Endothelial cell of umbilical vein (primary cell): ENCODE measurements around the gene PHOSPHO1. TPM values are rescaled to one million over a fixed set of nuclear protein-coding genes. Genes with fewer than 3 reads are reported as not detected.

Source experiments
- BruUV-seq: library from RNA; stranded (reverse); fragments of 400-500 nt; replicated peaks from 2 replicates; lab custom pipeline; 2021; lab: Mats Ljungman, UMichigan
- CTCF ChIA-PET: fragments of 300-600, 350-600 bp; sonication (Branson Sonifier 250); formaldehyde crosslinking; loops from one replicate; lab custom pipeline; 2021; ENCODE audit warnings: antibody characterized with exemption, inconsistent platforms; lab: Charles Lee
- POLR2A ChIA-PET: fragments of 300-600, 350-600 bp; sonication (Branson Sonifier 250); formaldehyde crosslinking; loops from one replicate; lab custom pipeline; 2021; ENCODE audit warnings: antibody characterized with exemption, inconsistent platforms; lab: Charles Lee
- DNase-seq: peaks from one replicate; pipeline ENCODE4 v3.0.0-alpha.2; 2011; ENCODE audit warnings: low read depth, low spot score
- FAIRE-seq: peaks from 2 replicates; lab custom pipeline; 2011; peaks lifted over from hg19 to GRCh38; lab: Jason Lieb, UNC
- H2AFZ ChIP-seq: 2 replicates; pipeline ENCODE4 v1.6.0; 2012; ENCODE audit warnings: low read depth, low read length, control low read depth, inconsistent platforms
- H3K27ac ChIP-seq: 2 replicates; pipeline ENCODE4 v1.5.1; 2011; ENCODE audit warnings: low read depth, mild to moderate bottlenecking, control low read depth, low read length, moderate library complexity; ENCODE audit not compliant: insufficient read depth
- H3K27me3 ChIP-seq, 2 experiments: 2 replicates each; pipeline versions ENCODE4 v1.6.0 to v1.6.1; 2011; ENCODE audit warnings: low read length in 2 of 2, mixed read lengths in 1 of 2; ENCODE audit not compliant: control insufficient read depth in 2 of 2, insufficient read depth in 2 of 2
- H3K36me3 ChIP-seq, 2 experiments: 2 replicates in 1 of 2; 3 replicates in 1 of 2; pipeline ENCODE4 v1.5.1; 2011; ENCODE audit warnings: low read length in 2 of 2, mild to moderate bottlenecking in 1 of 2, moderate library complexity in 1 of 2; ENCODE audit not compliant: control insufficient read depth in 2 of 2, insufficient read depth in 2 of 2; ENCODE audit errors: extremely low read depth in 1 of 2
- H3K4me1 ChIP-seq: 3 replicates; pipeline ENCODE4 v1.5.1; 2011; ENCODE audit warnings: mild to moderate bottlenecking, low read length; ENCODE audit not compliant: control insufficient read depth, insufficient read depth; ENCODE audit errors: extremely low read depth
- H3K4me2 ChIP-seq: 2 replicates; pipeline ENCODE4 v1.6.1; 2011; ENCODE audit warnings: low read length, control low read depth, mixed read lengths; ENCODE audit not compliant: insufficient read depth
- H3K4me3 ChIP-seq, 3 experiments: fragments of 200-600 bp in 1 of 3; sonication (generic), shearing (Covaris generic) in 1 of 3; replicated peaks in 1 of 3; 2 replicates each; pipeline ENCODE4 v1.5.1; 2011 to 2016; ENCODE audit warnings: control low read depth in 3 of 3, low read length in 3 of 3, mild to moderate bottlenecking in 2 of 3, inconsistent platforms in 1 of 3, low read depth in 1 of 3, moderate library complexity in 1 of 3; ENCODE audit not compliant: insufficient read depth in 1 of 3
- H3K79me2 ChIP-seq: 2 replicates; pipeline ENCODE4 v1.6.0; 2012; ENCODE audit warnings: low read length, inconsistent platforms; ENCODE audit not compliant: control insufficient read depth, insufficient read depth
- H3K9ac ChIP-seq: replicated peaks from 2 replicates; pipeline ENCODE3; 2011; ENCODE audit warnings: low read length, control low read depth; ENCODE audit not compliant: insufficient read depth; ENCODE audit errors: extremely low read depth
- H3K9me1 ChIP-seq: replicated peaks from 3 replicates; pipeline ENCODE4 v1.6.0; 2011; ENCODE audit warnings: mild to moderate bottlenecking, low read length; ENCODE audit not compliant: control insufficient read depth, insufficient read depth; ENCODE audit errors: extremely low read depth
- H3K9me3 ChIP-seq: replicated peaks from 2 replicates; pipeline ENCODE4 v1.5.1; 2012; ENCODE audit warnings: low read length, inconsistent platforms; ENCODE audit not compliant: control insufficient read depth, insufficient read depth
- H4K20me1 ChIP-seq: replicated peaks from 2 replicates; pipeline ENCODE3; 2011; ENCODE audit warnings: mild to moderate bottlenecking, low read length; ENCODE audit not compliant: control insufficient read depth, insufficient read depth; ENCODE audit errors: extremely low read depth
- CTCF ChIP-seq, 2 donors: IDR thresholded peaks; 1 replicate in 1 of 2; 2 replicates in 1 of 2; pipeline ENCODE4 v1.5.1; 2011; ENCODE audit warnings: low read length in 2 of 2, mild to moderate bottlenecking in 2 of 2, moderate library complexity in 2 of 2, control low read depth in 1 of 2, inconsistent platforms in 1 of 2, low read depth in 1 of 2; ENCODE audit not compliant: insufficient read depth in 1 of 2; ENCODE audit errors: extremely low read depth in 1 of 2
- EZH2 ChIP-seq: IDR thresholded peaks from 2 replicates; pipeline ENCODE4 v1.6.1; 2012; ENCODE audit warnings: borderline replicate concordance, low read depth, mild to moderate bottlenecking, moderate library complexity, low read length, inconsistent platforms; ENCODE audit not compliant: severe bottlenecking
- FOS ChIP-seq: IDR thresholded peaks from 2 replicates; pipeline ENCODE4 v1.6.1; 2011; ENCODE audit warnings: mild to moderate bottlenecking, low read length, moderate library complexity, borderline replicate concordance; ENCODE audit not compliant: insufficient read depth
- GATA2 ChIP-seq: IDR thresholded peaks from 2 replicates; pipeline ENCODE4 v1.7.0; 2011; ENCODE audit warnings: low read depth, mild to moderate bottlenecking, moderate library complexity, mixed read lengths, low read length; ENCODE audit not compliant: insufficient read length, insufficient read depth
- JUN ChIP-seq: IDR thresholded peaks from 2 replicates; pipeline ENCODE4 v1.6.1; 2011; ENCODE audit warnings: borderline replicate concordance, low read depth; ENCODE audit not compliant: insufficient read length, insufficient read depth
- MAX ChIP-seq: IDR thresholded peaks from 2 replicates; pipeline ENCODE4 v1.6.1; 2011; ENCODE audit not compliant: insufficient read depth, insufficient read length
- MYC ChIP-seq: IDR thresholded peaks from one replicate; pipeline ENCODE4 v1.6.1; 2011; ENCODE audit warnings: mild to moderate bottlenecking, low read depth, low read length
- POLR2A ChIP-seq: IDR thresholded peaks from 2 replicates; pipeline ENCODE4 v1.6.1; 2012; ENCODE audit warnings: low read depth, mild to moderate bottlenecking, control low read depth, low read length
- POLR2AphosphoS5 ChIP-seq: IDR thresholded peaks from 2 replicates; pipeline ENCODE4 v1.6.1; 2012; ENCODE audit warnings: low read depth, mild to moderate bottlenecking, control low read depth, low read length, moderate library complexity; ENCODE audit not compliant: insufficient read depth
- dilution Hi-C: fragments of 300-500 bp; cut with MboI; formaldehyde crosslinking; loops from one replicate; pipeline ENCODE4 v1.15.0; 2019; ENCODE audit warnings: low sequenced_read_pairs; ENCODE audit not compliant: extremely low pct_ligation_motif_present
- intact Hi-C: fragments of 100-400 bp; cut with micrococcal nuclease; formaldehyde crosslinking; loops from one replicate; pipeline ENCODE4 v1.10.0; 2022
- polyA plus RNA-seq, 4 experiments: library from polyadenylated mRNA; depleted of rRNA in 3 of 4; stranded (reverse) in 3 of 4; unstranded in 1 of 4; fragments of >200 nt; gene quantifications; 2 replicates each; pipeline versions ENCODE4 v1.2.1 to v1.2.3, GENCODE V29; 2011 to 2012; ENCODE audit warnings: missing spikeins in 1 of 4
- total RNA-seq: library from RNA; stranded (reverse); gene quantifications from 2 replicates; pipeline ENCODE4 v1.2.3, GENCODE V29; 2021

The PHOSPHO1 gene
- total and polyA plus RNA-seq, 2 donors (not counting 3 experiments of a cell fraction or from before 2014, with no cell fraction given): 0.23 TPM; not detected in 1

- Histone ChIP-seq H3K9me3 (no peaks in the 10 kb centered on the region), H3K9ac (no peak overlapping the region), H4K20me1 (no peaks in the 10 kb centered on the region), H3K79me2 (no peaks in the 10 kb centered on the region), H3K4me2 (no peak overlapping the region), H2AFZ (no peak overlapping the region), H3K4me3 (no peak overlapping the region), H3K27me3 (no peaks in the 10 kb centered on the region), H3K9me1 (no peaks in the 10 kb centered on the region), H3K4me1 (no peaks in the 10 kb centered on the region), H3K36me3 (no peaks in the 10 kb centered on the region), H3K27ac (no peak overlapping the region)
- no TSS peak for BruUV-seq
- intact Hi-C loops: no loop called here
- ChIA-PET CTCF (interaction anchor here (3.8 kb wide), 1 partner anchor 107 kb away, joined by 14 read pairs; no protein-coding TSS in a partner anchor), POLR2A (no interaction called here)
- DNase-seq (no peak), FAIRE-seq (no peak)
- TF ChIP-seq FOS: no peak
- no peak for TF ChIP-seq MYC
- TF ChIP-seq CTCF (IDR thresholded peaks at IDR 0.05; ENCODE audit: extremely low read depth in 1 of 2, insufficient read depth in 1 of 2, low read depth in 1 of 2, low read length in 2 of 2): no peak
- no peak for TF ChIP-seq JUN
- no peak for TF ChIP-seq EZH2
- TF ChIP-seq POLR2A: no peak
- TF ChIP-seq MAX: no peak
- no peak for TF ChIP-seq GATA2
- TF ChIP-seq POLR2AphosphoS5: no peak
- dilution Hi-C loops: no loop called here
These were observed 46.8 kb downstream of the PHOSPHO1 start for GRCh38 chr17:49183801-49184200.
